ENCODE results near the gene CCDC188.

- TF ChIP-seq EZH2 (IDR thresholded peaks at IDR 0.05; ENCODE audit: borderline replicate concordance, low read length) = no peak
- TF ChIP-seq, protein P1, sequence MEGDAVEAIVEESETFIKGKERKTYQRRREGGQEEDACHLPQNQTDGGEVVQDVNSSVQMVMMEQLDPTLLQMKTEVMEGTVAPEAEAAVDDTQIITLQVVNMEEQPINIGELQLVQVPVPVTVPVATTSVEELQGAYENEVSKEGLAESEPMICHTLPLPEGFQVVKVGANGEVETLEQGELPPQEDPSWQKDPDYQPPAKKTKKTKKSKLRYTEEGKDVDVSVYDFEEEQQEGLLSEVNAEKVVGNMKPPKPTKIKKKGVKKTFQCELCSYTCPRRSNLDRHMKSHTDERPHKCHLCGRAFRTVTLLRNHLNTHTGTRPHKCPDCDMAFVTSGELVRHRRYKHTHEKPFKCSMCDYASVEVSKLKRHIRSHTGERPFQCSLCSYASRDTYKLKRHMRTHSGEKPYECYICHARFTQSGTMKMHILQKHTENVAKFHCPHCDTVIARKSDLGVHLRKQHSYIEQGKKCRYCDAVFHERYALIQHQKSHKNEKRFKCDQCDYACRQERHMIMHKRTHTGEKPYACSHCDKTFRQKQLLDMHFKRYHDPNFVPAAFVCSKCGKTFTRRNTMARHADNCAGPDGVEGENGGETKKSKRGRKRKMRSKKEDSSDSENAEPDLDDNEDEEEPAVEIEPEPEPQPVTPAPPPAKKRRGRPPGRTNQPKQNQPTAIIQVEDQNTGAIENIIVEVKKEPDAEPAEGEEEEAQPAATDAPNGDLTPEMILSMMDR (conservative IDR thresholded peaks at IDR 0.05 in 1 of 2, IDR thresholded peaks at IDR 0.05 in 1 of 2; ENCODE audit: extremely low read depth in 1 of 2, insufficient read depth in 1 of 2, low read depth in 1 of 2, low read length in 2 of 2) = no peak
Observed at GRCh38 chr22:20106205-20106848, 44.5 kb downstream of the CCDC188 start.

All from mammary epithelial cell (primary cell).